ENCODE measurements around the gene IP6K3.

IP6K3 gene

DNA sequence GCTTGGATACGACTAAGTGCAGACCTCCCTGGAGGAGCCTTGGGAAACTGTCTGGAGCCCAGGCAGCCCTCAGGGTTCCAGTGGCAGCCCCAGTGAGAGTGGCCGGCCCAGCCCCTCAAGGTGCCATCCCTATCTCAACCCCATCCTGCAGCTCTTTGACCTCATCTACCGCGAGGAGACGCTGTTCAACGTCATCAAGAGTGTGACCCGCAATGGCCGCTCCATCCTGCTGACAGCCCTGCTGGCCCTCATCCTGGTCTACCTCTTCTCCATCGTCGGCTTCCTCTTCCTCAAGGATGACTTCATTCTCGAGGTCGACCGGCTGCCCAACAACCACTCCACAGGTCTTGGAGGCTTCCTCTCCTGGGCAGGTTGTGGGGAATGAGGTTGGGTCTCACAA is 55.9 kb downstream of the IP6K3 start:
- DNase-seq (ENCODE audit: low read depth in 2 of 2) = no peak

DNA sequence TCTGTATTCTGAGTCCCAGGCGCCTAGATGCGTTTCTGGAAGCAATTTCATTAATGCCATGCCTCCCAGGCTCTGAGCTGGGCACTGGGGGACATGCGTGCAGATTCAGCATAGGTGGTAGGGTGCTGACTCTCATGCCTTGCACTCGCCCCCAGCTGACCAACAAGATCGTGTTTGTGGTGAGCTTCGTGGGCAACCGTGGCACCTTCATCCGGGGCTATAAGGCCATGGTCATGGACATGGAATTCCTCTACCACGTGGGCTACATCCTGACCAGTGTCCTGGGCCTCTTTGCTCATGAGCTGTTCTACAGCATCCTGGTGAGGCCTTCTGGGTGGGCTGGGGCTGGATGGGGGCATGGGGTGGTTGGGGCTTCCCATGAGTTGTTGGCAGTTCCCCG is 56.8 kb downstream of the IP6K3 start:
- no peak for DNase-seq (ENCODE audit: low read depth in 2 of 2)

DNA sequence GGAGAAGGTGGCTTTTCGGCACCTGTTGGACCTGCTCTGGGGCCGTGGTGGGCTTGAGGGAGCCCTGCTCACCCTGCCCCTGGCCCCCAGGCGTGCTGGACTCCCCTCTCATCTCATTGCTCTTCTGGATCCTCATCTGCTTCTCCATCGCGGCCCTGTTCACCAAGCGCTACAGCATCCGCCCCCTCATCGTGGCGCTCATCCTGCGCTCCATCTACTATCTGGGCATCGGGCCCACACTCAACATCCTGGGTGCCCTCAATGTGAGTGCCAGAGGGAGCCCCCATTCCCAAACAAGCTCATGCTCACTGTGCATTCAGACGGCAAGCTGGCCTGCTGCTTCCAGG is 57.6 kb downstream of the IP6K3 start:
- no peak for DNase-seq (ENCODE audit: low read depth in 2 of 2)

DNA sequence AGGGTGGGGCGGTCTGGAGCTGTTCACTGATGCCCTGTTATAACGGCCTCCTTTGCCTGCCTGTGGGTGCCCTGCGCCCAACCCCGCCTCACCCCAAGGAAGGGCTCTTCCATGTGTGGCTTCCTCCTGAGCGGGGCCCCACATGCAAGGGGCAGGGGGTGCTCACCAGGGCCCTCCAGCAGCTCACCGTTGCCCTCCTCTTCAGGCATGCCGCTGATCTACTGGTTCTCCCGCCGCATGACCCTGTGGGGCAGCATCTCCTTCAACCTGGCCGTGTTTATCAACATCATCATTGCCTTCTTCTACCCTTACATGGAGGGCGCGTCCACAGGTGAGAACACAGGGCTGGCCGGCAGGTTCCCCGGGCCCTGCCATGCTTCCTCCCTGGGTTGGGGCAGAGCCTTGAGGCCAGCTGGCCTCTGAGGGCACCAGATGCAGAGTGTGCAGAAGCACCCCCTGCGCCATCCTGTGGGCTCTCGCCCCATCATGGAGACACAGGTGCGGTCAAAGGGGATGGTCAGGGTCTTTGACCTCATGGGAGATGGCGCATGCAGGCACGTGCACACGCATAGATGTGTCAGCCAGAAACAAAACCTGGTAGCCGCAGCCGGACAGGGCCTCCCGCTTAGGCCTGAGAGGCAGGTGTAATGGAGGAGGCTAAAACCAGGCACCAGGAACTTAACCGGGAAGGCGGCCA is 58.1 kb downstream of the IP6K3 start:
- DNase-seq (ENCODE audit: low read depth in 2 of 2) = no peak

DNA sequence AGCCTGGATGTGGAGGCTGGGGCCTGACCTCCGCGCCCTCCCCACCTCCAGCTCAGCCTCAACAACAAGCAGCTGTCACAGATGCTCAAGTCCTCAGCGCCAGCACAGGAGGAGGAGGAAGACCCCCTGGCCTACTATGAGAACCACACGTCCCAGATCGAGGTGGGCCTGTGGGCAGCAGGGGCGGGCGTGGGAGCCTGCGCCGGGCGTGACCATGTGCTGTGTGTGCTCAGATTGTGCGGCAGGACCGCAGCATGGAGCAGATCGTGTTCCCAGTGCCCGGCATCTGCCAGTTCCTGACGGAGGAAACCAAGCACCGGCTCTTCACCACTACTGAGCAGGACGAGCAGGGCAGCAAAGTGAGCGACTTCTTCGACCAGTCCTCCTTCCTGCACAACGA is 58.7 kb downstream of the IP6K3 start:
- no peak for DNase-seq (ENCODE audit: low read depth in 2 of 2)

DNA sequence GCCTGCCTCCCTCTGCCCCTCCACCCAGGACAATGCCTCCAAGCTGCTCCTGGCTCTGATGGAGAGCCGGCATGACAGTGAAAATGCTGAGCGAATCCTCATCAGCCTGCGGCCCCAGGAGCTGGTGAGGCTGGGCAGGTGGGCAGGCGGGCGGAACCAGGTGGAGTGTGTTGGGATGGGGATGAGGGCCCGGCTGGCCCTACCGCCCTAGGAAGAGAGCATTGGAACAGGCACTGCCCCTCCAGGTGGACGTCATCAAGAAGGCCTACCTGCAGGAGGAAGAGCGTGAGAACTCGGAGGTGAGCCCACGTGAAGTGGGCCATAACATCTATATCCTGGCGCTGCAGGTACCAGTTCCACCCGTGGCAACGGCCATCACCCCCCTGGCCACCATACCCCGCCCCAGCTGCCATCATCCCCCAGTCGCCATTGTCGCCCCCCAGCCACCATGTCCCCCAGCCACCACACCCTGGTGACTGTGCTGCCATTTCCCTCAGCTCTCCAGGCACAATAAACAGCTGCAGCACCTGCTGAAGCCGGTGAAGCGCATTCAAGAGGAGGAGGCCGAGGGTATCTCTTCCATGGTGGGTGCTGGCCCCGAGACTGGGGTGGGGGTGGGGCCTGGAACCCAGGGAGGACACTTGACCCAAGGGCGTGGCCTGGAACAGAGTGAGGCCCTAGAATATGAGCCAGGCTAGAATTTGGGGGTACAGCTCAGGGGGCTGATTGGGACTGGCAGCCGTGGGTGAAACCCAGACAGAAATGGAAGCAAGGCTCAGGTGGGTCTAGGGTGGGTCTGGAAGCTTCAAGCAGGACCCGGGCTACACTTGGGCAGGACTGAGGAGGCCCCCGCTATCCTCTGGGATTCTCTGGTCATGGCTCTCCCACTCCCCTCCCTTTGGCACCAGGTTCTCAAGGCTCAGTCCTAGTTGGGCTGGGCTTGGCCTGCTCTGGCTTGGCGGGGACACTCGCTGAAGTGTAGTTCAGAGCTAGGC is 59.4 kb downstream of the IP6K3 start:
- no peak for DNase-seq (ENCODE audit: low read depth in 2 of 2)

DNA sequence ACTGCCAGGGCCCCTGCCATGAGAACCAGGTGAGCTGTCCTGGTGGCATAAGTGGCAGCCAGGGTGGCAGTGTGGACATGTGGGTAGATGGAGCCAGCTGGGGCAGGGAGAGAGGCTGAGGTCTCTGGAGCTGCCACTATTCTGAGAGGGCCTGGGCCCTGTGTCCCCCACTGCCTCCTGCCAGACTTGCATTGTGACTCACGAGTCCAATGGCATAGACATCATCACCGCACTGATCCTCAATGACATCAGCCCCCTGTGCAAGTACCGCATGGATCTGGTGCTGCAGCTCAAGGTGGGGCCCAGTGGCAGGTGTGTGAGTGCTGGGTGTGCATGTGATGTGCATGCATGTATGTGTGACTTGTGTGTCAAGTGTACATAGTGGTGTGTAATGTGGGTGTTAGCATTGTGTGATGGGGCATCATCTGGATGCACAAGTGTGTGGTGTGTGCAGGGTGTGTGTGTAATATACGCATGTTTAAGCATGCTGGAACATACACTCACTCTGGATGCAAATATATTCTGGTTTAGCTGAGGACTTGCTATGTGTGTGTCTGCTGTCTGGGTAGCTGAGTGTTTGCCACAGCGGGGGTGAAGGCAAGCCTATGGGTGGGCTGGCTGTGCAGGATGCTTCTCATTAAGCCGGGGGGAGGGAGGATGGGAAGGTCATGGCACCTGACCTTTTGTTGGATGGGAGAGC is 60.3 kb downstream of the IP6K3 start:
- DNase-seq (ENCODE audit: low read depth in 2 of 2) = no peak

DNA sequence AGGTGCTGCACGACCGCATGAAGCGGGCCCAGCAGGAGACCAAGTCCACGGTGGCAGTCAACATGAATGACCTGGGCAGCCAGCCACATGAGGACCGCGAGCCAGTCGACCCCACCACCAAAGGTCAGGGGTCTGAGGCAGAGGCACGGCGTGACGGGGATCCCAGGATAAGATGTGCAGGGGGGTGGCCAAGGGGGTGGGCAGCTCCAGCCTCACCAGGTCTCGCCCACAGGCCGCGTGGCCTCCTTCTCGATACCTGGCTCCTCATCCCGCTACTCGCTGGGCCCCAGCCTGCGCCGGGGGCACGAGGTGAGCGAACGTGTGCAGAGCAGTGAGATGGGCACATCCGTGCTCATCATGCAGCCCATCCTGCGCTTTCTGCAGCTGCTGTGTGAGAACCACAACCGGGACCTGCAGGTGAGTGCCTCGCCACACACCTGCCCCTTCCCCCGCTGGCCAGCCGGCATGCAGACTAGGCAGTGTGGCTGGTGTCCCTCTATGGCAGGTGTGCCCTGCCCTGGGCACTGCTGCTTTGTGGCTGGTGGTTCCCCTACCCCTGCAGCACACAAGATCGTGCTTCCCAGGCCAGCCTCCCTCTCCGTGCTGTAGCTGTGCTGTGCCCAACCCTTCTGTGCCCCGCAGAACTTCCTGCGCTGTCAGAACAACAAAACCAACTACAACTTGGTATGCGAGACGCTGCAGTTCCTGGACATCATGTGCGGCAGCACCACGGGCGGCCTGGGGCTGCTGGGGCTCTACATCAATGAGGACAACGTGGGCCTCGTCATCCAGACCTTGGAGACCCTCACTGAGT is 61.1 kb downstream of the IP6K3 start:
- no peak for DNase-seq (ENCODE audit: low read depth in 2 of 2)

DNA sequence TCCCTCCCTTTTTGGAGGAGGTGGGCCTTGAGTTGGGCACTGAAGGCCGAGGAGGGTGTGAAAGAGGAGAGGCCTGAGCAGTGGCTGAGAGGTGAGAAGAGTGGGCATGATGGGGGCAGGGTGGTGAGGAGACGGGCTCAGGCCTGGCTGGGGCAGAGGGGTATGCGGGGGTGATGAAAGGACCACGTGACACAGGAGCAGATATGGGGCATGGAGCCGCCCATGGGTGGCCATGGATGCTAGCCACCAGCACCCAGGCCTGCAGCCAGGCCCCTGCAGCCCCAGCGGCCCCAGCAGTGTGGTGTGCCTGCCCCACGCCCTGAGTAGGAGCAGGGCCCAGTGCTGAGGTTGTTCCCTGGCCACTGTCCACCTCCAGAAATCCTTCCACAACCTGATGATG is 61.7 kb downstream of the IP6K3 start:
- no peak for DNase-seq (ENCODE audit: low read depth in 2 of 2)

DNA sequence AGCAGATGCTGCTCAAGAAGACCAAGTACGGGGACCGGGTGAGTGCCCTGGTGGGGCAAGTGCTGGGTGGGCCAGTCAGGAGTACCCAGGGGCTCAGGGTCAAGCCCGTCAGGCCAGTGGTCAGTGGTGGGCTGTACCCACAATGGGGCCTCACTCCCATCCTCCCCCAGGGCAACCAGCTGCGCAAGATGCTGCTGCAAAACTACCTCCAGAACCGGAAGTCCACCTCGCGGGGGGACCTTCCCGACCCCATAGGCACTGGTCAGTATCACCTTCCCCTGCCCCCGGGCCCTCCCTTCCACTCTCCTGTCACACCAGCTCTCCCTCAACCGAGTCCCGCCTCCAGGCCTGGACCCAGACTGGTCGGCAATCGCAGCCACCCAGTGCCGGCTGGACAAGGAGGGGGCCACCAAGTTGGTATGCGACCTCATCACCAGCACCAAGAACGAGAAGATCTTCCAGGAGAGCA is 62.2 kb downstream of the IP6K3 start:
- DNase-seq (ENCODE audit: low read depth in 2 of 2) = no peak

DNA sequence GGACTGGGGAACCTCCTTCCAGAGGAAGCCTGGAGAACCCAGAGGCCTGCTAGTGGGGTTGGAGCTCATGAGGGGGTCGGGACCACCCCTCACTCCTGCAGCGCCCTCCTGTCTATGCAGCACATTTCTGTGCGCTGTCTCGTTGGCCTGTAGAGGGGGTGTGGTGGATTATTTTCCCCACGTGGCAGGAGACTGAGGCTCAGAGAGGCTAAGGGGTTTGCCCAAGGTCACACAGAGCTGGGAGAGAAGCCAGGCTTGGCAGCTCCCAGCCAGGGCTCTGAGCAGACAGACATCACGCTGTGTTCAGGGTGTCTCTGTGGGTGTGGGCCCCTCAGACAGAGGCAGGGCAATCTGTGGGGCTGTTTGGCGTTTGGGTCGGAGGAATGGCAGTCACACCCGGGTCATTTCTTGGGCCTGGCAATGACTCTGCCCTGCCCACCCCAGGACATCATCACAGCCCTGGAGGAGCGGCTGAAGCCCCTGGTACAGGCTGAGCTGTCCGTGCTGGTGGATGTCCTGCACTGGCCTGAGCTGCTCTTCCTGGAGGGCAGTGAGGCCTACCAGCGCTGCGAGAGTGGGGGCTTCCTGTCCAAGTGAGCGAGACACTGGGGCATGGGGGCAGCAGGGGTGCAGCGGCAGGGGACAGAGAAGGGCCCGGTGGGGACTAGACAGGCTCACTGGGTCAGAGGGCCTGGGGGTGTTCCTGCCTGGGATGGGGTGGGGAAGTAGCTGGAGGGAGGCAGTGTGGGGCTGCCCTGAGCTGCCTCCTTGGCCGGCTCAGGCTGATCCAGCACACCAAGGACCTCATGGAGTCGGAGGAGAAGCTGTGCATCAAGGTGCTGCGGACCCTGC is 62.9 kb downstream of the IP6K3 start:
- DNase-seq (ENCODE audit: low read depth in 2 of 2) = no peak

DNA sequence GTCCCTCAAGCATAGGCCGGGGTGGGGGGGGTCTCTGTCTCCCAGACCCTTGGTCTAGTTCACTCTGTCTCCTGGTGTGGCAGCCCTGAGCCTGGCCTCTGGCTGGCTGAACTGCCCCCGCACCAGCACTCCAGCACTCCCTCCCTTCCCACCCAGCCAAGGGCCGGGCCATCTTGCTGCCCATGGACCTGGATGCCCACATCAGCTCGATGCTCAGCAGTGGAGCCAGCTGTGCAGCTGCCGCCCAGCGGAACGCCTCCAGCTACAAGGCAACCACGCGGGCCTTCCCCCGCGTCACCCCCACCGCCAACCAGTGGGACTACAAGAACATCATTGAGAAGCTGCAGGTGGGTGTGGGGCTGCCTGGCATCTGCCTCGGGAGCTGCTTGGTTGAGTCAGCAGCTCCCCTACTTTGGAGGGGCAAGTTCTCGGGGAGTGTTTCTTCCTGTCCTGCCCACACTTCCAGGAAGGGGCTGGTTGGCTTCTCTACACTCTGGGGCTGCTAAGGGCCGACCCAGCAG is 63.6 kb downstream of the IP6K3 start:
- peak in 1 of 2 experiments; percentile 36 for DNase-seq (ENCODE audit: low read depth in 2 of 2)

DNA sequence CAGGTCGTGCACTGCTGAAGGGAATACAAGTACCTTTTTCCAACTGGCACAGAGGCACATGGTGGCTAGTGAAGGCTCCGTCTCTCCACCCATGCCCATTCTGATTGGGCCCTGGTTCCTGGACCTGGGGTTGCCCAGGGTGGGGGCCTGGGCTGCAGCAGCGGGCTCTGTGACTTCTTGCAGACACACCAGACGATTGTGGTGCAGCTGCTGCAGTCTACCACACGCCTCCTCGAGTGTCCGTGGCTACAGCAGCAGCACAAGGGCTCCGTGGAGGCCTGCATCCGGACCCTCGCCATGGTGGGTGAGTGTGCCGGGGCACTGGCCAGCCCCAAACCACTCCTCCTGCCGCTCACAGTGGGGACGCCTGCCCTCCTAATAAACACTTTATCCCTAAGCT is 64.4 kb downstream of the IP6K3 start:
- DNase-seq (ENCODE audit: low read depth in 2 of 2) = no peak

DNA sequence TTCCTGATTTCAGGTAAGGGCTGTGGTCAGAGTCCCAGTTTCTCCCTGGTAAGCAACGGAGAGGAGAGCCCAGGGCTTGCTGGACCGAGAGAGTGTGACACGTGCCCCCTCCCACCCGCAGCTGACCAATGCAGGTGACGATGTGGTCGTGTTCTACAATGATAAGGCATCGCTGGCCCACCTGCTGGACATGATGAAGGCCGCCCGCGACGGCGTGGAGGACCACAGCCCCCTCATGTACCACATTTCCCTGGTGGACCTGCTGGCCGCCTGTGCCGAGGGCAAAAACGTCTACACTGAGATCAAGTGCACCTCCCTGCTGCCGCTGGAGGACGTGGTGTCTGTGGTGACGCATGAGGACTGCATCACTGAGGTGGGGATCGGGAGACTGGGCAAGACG is 66.9 kb downstream of the IP6K3 start:
- DNase-seq (ENCODE audit: low read depth in 2 of 2) = no peak

DNA sequence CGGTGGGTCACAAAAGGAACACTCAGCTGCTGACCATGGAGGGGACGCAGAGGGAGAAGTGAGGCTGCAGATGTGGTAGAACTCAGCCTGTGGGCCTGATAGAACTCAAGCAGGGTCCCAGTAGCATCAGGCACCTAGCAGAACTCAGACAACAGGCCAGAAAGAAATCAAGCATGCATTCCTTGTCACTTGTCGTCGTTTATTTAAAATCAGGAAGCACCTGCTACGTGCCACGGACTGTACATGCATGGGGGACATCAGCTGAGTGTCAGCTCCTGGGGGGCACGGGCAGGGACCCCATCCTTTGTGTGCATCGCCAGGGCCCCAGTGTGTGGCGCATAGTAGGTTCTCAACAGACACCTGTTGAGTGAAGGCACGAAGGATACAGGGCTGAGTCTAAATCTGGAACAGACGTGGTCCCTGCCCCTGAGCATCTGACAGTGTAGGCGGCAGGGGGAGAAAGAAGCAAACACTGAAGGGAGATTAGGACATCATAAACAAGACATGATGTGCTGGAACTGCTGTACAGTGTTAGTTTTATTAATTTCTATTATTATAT is 67.7 kb downstream of the IP6K3 start:
- DNase-seq (ENCODE audit: low read depth in 2 of 2) = no peak

DNA sequence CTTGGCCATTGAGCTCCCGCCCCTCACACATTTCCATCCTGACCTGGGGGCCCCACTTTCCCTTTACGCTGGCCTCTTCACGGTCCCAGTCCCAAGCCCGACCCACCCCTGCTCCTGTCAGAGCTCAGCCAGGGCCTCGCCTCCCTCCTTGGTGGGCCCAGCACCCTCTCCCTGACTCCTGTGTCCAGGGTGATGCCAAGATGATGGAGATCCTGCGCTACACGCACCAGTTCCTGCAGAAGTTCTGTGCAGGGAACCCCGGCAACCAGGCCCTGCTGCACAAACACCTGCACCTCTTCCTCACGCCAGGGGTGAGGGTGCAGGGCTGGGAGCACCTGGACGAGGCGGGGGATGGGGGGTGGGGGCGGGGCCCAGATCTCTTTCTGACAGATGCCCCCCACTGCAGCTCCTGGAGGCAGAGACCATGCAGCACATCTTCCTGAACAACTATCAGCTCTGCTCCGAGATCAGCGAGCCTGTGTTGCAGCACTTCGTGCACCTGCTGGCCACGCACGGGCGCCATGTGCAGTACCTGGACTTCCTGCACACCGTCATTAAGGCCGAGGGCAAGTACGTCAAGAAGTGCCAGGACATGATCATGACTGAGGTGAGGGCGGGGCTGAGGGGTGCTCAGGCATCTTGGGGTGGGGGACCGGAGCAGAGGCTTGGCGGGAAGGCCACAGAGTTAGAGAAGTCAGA is 68.3 kb downstream of the IP6K3 start:
- DNase-seq (ENCODE audit: low read depth in 2 of 2) = no peak

DNA sequence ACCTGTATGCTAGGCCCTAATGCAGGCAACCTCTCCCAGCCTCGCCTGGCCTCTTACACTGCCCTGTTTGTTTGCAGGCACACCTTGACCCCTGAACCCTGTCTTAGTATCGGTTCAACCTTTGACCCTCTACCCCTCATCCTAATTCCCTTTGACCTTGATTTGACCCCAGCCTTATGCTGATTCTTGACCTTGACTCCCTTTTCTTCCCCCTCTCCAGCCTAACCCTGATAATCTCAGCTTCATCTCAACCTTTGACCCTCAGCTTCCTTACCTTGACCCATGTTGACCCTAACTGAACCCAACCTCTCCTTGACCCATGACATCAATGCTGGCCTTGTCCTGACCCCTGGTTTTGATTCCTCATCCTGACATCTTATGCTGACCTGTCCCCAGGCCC is 69.0 kb downstream of the IP6K3 start:
- DNase-seq (ENCODE audit: low read depth in 2 of 2) = no peak

DNA sequence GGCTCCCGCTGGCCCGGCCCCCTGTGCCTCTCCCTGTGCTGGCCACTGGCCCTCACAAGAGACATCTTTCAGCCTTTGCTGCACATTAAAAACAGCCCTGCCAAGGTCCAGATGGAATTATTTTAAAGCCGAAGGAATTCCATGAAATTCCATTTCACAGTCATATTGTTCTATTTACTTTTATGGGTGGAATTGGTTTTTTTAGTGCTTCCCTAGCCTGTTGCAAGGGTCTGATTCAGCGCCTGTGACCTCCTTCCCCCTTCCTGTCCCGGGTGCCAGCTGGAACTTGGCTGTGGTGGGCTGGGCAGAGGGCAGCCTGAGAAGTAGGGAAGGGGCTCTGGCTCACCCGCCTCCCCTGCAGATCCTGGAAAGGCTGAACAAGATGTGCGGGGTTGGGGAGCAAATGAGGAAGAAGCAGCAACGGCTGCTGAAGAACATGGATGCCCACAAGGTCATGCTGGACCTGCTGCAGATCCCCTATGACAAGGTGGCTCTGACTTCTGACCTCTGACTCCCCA is 69.5 kb downstream of the IP6K3 start:
- DNase-seq (ENCODE audit: low read depth in 2 of 2) = no peak
